ENCODE measurements around the gene SNN. TPM values are rescaled to one million over a fixed set of nuclear protein-coding genes. Genes with fewer than 3 reads are reported as not detected.

SNN gene
- total RNA-seq, 1 experiment from 2014 or later, result 10.2 TPM

DNA sequence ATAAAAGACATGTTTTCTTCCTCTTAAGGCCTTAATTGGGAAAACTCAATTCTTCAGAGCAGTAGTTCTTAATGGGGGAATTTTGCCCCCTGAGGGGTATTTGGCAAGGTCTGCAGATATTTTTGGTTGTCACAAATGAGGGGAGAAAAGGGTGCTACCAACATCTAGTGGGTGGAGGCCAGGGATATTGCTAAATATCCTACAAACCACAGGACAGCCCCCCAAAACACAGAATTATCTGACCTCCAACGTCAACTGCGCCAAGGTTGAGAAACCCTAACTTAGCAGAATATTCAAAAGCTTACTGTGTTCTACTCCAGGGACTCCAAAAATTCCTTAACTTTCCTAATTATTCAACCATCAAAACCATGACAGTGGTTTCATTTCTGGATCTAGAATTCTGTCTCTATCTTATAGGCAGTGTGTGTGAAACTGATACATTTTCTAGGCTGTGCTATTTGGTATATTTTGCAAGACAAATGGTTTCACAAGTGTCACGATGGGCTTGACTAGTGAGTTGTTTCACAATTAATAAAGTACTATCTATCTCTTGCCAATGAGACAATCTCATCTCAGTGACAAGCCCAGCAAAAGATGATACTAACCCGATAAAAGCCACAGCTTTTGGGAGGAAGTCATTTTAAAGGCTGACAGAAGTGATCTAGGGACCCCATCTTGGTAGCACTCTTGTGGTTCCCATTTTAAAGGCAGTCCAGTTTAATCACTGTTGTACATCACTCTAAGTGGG lies 59.7 kb downstream of the SNN start:
- no peak for DNase-seq (ENCODE audit: low read depth)

Other genes with a start within 250 kb of the SNN start
- 19.9 and 29.8 TPM in 2 replicates for gene LITAF, start 81.5 kb upstream of the SNN start, total RNA-seq (2014; rRNA removed; shearing (Covaris generic))
- gene TXNDC11, start 74.4 kb downstream of the SNN start, total RNA-seq (2014; rRNA removed; shearing (Covaris generic)), result 31.8 and 37.2 TPM in 2 replicates
- gene ZC3H7A, start 128.8 kb downstream of the SNN start, total RNA-seq (2014; rRNA removed; shearing (Covaris generic)), result 20.9 and 35.3 TPM in 2 replicates
- 196 and 208 TPM in 2 replicates for gene RSL1D1, start 183.1 kb downstream of the SNN start, total RNA-seq (2014; rRNA removed; shearing (Covaris generic))
- 86.2 and 94.1 TPM in 2 replicates for gene GSPT1, start 247.5 kb downstream of the SNN start, total RNA-seq (2014; rRNA removed; shearing (Covaris generic))